K562 (cell line): ENCODE measurements around the gene FBXL4. TPM values are rescaled to one million over a fixed set of nuclear protein-coding genes. Genes with fewer than 3 reads are reported as not detected.

ENCODE experiments used
- ATAC-seq: fragments of 200-7000 bp; cut with Tn5 transposase; 3 replicates; pipeline ENCODE4 v1.9.1; 2020; ENCODE audit warnings: moderate library complexity
- BruUV-seq: library from RNA; stranded (reverse); fragments of 400-500 nt; replicated peaks from 2 replicates; lab custom pipeline; 2021; lab: Mats Ljungman, UMichigan
- CTCF ChIA-PET: fragments of 300-600 bp; formaldehyde crosslinking; extraction: SDS; loops from one replicate; lab custom pipeline; 2021; ENCODE audit warnings: low intra/inter-chr PET ratio; lab: Yijun Ruan, JAX
- POLR2A ChIA-PET: fragments of 300-600, 350-650 bp; sonication (Branson Sonifier 250); formaldehyde crosslinking; extraction: SDS; loops from one replicate; lab custom pipeline; 2021; ENCODE audit warnings: antibody characterized with exemption, inconsistent platforms; lab: Yijun Ruan, JAX
- DNase-seq, 4 experiments: peaks; one replicate each; pipeline versions ENCODE4 v3.0.0 to v3.0.0-alpha.2; 2011 to 2018; ENCODE audit warnings: low spot score in 3 of 4, mixed read lengths in 3 of 4; ENCODE audit errors: extremely low read depth in 1 of 4
- FAIRE-seq: peaks from 2 replicates; lab custom pipeline; 2011; peaks lifted over from hg19 to GRCh38; lab: Jason Lieb, UNC
- H2AFZ ChIP-seq: 2 replicates; pipeline ENCODE4 v1.6.0; 2011; ENCODE audit warnings: low read depth, low read length, control low read depth, inconsistent platforms
- H3K27ac ChIP-seq: fragments of 200-600 bp; 3 replicates; pipeline ENCODE4 v1.8.0; 2011; ENCODE audit warnings: low read depth, mild to moderate bottlenecking, control low read depth, inconsistent platforms, low read length, moderate library complexity, mixed read lengths; ENCODE audit errors: extremely low read depth
- H3K27me3 ChIP-seq, 2 experiments: fragments of 300-600 bp in 1 of 2; 2 replicates in 1 of 2; 3 replicates in 1 of 2; pipeline versions ENCODE4 v1.6.0 to v1.8.0; 2011; ENCODE audit warnings: inconsistent platforms in 2 of 2, low read length in 2 of 2, mild to moderate bottlenecking in 1 of 2, mixed read lengths in 1 of 2, moderate library complexity in 1 of 2; ENCODE audit not compliant: control insufficient read depth in 2 of 2, insufficient read depth in 2 of 2
- H3K36me3 ChIP-seq: fragments of 300-600 bp; 3 replicates; pipeline ENCODE4 v1.8.0; 2011; ENCODE audit warnings: mild to moderate bottlenecking, low read length, inconsistent platforms; ENCODE audit not compliant: control insufficient read depth, insufficient read depth
- H3K4me1 ChIP-seq, 2 experiments: fragments of 200-600 bp in 1 of 2; replicated peaks in 1 of 2; 2 replicates in 1 of 2; 3 replicates in 1 of 2; pipeline versions ENCODE4 v1.5.1 to v1.8.0; 2011; ENCODE audit warnings: inconsistent platforms in 2 of 2, low read length in 2 of 2, mild to moderate bottlenecking in 1 of 2, mixed read lengths in 1 of 2, moderate library complexity in 1 of 2; ENCODE audit not compliant: control insufficient read depth in 2 of 2, insufficient read depth in 2 of 2
- H3K4me2 ChIP-seq: 2 replicates; pipeline ENCODE4 v1.6.1; 2011; ENCODE audit warnings: low read length, control low read depth, inconsistent platforms, mixed read lengths; ENCODE audit not compliant: insufficient read depth
- H3K4me3 ChIP-seq: fragments of 200-600 bp; sonication (generic), shearing (Covaris generic); 2 replicates; pipeline ENCODE4 v1.5.1; 2016; ENCODE audit warnings: control low read depth, inconsistent platforms
- H3K79me2 ChIP-seq: fragments of 200-600 bp; 3 replicates; pipeline ENCODE4 v1.8.0; 2011; ENCODE audit warnings: low read length, inconsistent platforms; ENCODE audit not compliant: control insufficient read depth, insufficient read depth
- H3K9ac ChIP-seq, 2 experiments: 2 replicates each; pipeline versions ENCODE4 v1.6.0 to v1.6.1; 2011; ENCODE audit warnings: low read depth in 2 of 2, low read length in 2 of 2, control low read depth in 1 of 2, inconsistent platforms in 1 of 2, mild to moderate bottlenecking in 1 of 2, mixed read lengths in 1 of 2; ENCODE audit not compliant: insufficient read depth in 1 of 2
- H3K9me1 ChIP-seq: one replicate; pipeline ENCODE4 v1.6.0; 2011; ENCODE audit warnings: inconsistent platforms, mild to moderate bottlenecking, low read length, moderate library complexity; ENCODE audit not compliant: control insufficient read depth, insufficient read depth
- H3K9me3 ChIP-seq: replicated peaks from 2 replicates; pipeline ENCODE4 v1.5.1; 2011; ENCODE audit warnings: low read depth, low read length, inconsistent platforms; ENCODE audit not compliant: control insufficient read depth, insufficient read depth
- H4K20me1 ChIP-seq: replicated peaks from 2 replicates; pipeline ENCODE4 v1.6.1; 2011; ENCODE audit warnings: low read length, inconsistent platforms, mixed read lengths; ENCODE audit not compliant: control insufficient read depth, insufficient read depth
- CTCF ChIP-seq, 3 experiments: IDR thresholded peaks in 2 of 3; conservative IDR thresholded peaks in 1 of 3; 2 replicates each; pipeline ENCODE4 v1.5.1; 2011 to 2012; ENCODE audit warnings: low read length in 3 of 3, mild to moderate bottlenecking in 3 of 3, control low read depth in 2 of 3, improper control_type of control experiment in 1 of 3, inconsistent platforms in 1 of 3, low read depth in 1 of 3, mixed read lengths in 1 of 3, moderate library complexity in 1 of 3; ENCODE audit not compliant: insufficient read depth in 2 of 3
- FOXA3 ChIP-seq, 2 experiments: fragments of 450-650 bp in 1 of 2; sonication (generic) in 1 of 2; formaldehyde crosslinking; IDR thresholded peaks in 1 of 2; conservative IDR thresholded peaks in 1 of 2; 2 replicates each; pipeline versions ENCODE4 v1.4.0 to v1.8.0; 2020 to 2022; ENCODE audit warnings: mild to moderate bottlenecking in 2 of 2, missing genetic modification reagents in 1 of 2
- IFI16 ChIP-seq: fragments of 250-450 bp; sonication (Bioruptor Pico); IDR thresholded peaks from 2 replicates; pipeline ENCODE4 v2.1.2; 2022; ENCODE audit warnings: mild to moderate bottlenecking, inconsistent platforms
- WGBS: fragments of 100-300 bp; shearing (Covaris generic); methylation state at CpG from one replicate; pipeline ENCODE4 v1.1.6; 2016; ENCODE audit warnings: low coverage, mixed read lengths; ENCODE audit not compliant: insufficient coverage; ENCODE audit errors: missing lambda C conversion rate; 5-methylcytosine and 5-hydroxymethylcytosine counted together
- in situ Hi-C: fragments of 300-500 bp; cut with MboI; formaldehyde crosslinking; loops from 4 replicates; pipeline ENCODE4 v1.15.0; 2018; ENCODE audit warnings: inconsistent platforms, mixed read lengths
- intact Hi-C: fragments of 100-400 bp; cut with micrococcal nuclease; formaldehyde crosslinking; loops from 2 replicates; pipeline ENCODE4 v1.14.2; 2022
- polyA plus RNA-seq, 8 experiments: library from polyadenylated mRNA; depleted of rRNA in 4 of 8; stranded (reverse) in 5 of 8; unstranded in 3 of 8; fragments of >200 nt; fragmentation: Nextera tagmentation in 2 of 8; fragmentation: Illumina TruSeq in 1 of 8; extraction: Ambion mirVana in 2 of 8; extraction: Trizol in 1 of 8; gene quantifications; 2 replicates each; pipeline versions ENCODE4 v1.2.1 to v1.2.3, GENCODE V29; 2011 to 2014; ENCODE audit warnings: inconsistent platforms in 1 of 8, missing spikeins in 1 of 8
- total RNA-seq, 7 experiments: library from RNA; depleted of rRNA in 6 of 7; stranded (reverse); fragments of >200 nt in 6 of 7; fragmentation: Illumina TruSeq in 2 of 7; extraction: Trizol in 2 of 7; gene quantifications; 2 replicates each; pipeline versions ENCODE4 v1.2.1 to v1.2.3, GENCODE V29; 2011 to 2021; ENCODE audit warnings: low replicate concordance in 1 of 7

Gene FBXL4
- total and polyA plus RNA-seq, 9 of the 15 experiments (the other 6 are each of a cell fraction or from before 2014, with no cell fraction given): 4.2 to 23.1 (median 7.7) TPM

- Histone ChIP-seq H3K4me2 (no peak overlapping the region), H3K36me3 (no peaks in the 10 kb centered on the region), H3K9ac (no peak overlapping the region), H3K79me2 (peaks cover 81% of the 10 kb centered on the region), H3K27me3 (no peaks in the 10 kb centered on the region), H2AFZ (no peak overlapping the region), H3K27ac (no peak overlapping the region), H3K9me3 (peaks cover 5% of the 10 kb centered on the region; the same call in 1 of the 2 replicates), H3K4me3 (no peak overlapping the region), H3K4me1 (peaks cover 3 to 17% of the 10 kb centered on the region in 2 experiments), H3K9me1 (no peaks in the 10 kb centered on the region), H4K20me1 (no peaks in the 10 kb centered on the region)
- CTCF ChIA-PET: no interaction called here
- FAIRE-seq (no peak), DNase-seq (peak in 2 of 4 experiments; percentile 16 to 18), ATAC-seq (peak; percentile 61)
- 93% methylated on average over 3 of the region's 3 CpGs for WGBS
- intact Hi-C loops (no loop called here), in situ Hi-C loops (no loop called here)
- POLR2A ChIA-PET: no interaction called here
- TF ChIP-seq FOXA3 (CRISPR knock-in tag; conservative IDR thresholded peaks at IDR 0.05 in 1 of 2, IDR thresholded peaks at IDR 0.05 in 1 of 2) (no peak), IFI16 (CRISPR knock-in tag) (no peak), CTCF (IDR thresholded peaks at IDR 0.05 in 2 of 3, conservative IDR thresholded peaks at IDR 0.05 in 1 of 3; ENCODE audit: insufficient read depth in 2 of 3, low read depth in 1 of 3, low read length in 3 of 3) (peak in 1 of 3 experiments; percentile 6; a peak in 1 of 6 replicates)
- BruUV-seq: no TSS peak
These were observed 5.4 kb downstream of the FBXL4 start for GRCh38 chr6:98942263-98942803.
